NK-92 (cell line): Measurements from ENCODE around the gene PRDM15.

Experiments used
- DNase-seq: peaks from one replicate; lab custom pipeline; 2025; ENCODE audit not compliant: unreplicated experiment; lab: John Stamatoyannopoulos, UW

The PRDM15 gene

DNA sequence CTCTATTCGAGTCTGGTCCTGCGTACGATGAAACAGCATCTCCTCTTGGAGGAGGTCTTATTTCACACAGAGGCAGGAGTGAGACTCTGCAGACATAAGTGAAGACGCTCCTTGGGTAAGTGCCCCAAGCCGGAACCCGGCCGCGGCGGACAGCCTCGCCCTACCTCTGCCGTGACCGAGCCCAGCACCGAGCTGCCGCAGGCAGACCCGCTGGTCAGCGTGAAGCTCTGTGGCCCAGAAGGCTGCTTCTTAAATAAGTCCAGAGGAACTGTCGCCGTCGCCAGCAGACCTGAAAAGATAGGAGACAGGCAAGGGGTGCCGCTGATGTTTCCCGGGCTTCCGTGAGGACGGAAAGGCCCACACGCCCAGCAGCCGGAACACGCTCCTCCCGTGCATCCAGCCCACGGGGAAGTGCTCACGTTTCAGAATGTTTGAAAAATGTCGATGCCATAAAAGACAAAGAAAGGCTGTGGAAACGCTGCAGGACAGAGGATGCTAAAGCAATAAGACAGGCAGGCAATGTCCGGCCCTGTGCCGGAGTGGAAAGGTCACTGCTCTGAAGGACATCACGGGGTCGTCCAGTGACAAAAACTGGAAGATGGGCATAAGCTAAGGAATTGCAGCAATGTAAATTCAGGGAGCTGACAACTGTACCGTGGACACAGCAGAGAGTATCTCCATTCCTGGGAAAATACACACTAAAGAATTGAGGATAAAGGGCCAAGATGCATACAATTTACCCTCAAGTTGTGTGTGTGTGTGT lies 28.5 kb upstream of the PRDM15 start:
- no peak for DNase-seq

DNA sequence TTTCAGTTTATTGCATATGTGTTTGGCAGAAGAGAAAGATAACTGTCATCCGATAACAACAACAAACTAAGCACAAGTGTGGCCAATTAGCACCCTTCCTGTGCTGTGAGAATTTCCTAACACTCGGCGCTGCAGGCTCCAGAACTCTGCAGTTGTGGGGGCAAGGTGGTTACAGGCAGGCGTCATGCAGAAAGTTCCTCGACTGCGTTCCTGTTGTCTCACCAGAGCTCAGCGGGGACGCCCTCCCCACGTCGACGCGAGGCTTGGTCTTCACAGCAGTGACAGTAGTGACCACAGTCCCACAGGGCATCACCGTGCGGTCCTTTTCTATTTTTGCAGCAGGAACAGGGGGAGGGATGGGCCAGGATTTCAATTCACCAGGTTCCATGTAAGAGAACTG lies 27.6 kb upstream of the PRDM15 start:
- no peak for DNase-seq

DNA sequence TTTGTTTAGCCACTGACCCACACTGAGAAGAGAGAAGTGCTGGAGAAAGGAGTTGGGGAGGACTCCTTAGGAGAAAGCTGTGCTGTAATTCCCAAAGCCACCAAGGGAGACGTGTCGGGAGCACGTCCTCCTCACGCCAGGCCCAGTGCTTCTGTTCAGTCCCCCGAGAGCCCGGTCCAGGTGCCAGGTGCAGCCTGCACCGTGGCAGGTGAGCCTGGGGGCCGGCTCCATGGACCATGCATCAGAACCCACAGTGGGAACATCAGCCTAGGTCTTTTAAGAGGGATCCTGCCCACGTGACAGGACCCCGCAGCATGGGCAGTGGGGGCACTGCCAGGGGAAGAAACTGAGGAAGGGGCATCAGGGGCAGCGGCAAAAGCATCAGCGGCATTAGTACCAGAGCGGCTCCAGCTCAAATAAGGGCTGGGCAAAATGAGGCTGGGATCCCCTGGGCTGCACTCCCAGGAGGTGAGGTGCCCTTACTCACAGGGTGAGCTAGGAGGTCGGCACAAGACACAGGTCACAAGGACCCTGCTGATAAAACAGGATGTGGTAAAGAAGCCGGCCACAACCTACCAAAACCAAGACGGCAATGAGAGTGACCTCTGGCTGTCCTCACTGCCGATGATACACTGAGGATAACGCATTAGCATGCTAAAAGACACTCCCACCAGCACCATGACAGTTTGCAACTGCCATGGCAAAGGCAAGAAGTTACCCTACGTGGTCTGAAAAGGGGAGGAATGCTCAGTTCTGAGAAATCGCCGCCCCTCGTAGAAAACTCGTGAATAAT lies 24.6 kb upstream of the PRDM15 start:
- DNase-seq: no peak

DNA sequence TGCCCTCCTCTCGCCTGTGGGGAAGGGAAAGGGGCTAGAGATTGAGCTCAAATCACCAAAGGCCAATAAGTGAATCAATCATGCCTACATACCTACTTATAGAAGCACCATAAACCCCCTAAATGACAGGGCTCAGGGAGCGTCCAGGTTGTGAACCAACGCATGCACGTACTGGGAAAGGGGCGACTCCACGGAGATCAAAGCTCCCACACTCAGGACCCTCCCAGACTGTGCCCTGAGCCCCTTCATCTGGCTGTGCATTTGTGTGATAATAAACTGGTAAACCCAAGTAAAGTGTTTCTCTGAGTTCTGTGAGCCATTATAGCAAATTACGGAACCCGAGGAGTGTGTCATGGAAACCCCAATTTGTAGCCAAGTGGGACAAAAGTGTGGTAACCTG lies 23.8 kb upstream of the PRDM15 start:
- no peak for DNase-seq

DNA sequence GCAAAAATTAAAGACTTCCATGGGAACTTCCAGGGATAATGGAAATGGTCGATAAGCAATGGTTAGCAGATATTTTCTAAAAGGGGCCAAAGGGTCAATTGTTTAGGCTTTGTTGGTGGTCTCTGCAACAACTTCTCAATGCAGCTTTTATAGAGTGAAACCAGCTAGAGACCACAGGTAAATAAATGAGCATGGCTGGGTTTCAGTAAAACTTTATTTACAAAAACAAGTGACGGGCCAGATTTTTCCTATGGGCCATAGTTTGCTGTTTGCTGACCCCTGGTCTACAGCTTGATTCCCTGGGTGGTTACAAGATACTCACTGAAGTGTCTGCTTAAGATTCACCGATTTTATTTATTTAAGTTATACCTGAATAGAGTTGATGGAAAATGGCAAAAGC lies 22.6 kb upstream of the PRDM15 start:
- no peak for DNase-seq

DNA sequence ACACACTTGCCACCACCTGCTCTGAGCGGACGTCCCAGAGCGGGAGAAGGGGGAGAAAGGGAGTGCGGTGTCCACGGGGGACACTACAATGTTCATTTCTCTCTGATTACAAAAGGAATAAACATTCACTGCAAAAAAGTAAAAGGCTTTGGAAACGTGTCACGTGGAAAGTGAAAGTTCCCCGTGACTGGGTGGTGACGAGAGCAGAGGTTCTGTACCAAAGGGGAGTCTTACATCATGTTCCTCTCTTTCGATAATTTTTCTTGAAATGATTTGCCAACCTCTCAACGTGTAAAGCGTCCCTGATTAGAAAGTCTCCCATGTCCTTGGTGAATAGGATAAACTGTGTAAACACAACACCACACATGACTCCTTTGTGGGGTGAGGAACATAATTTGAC lies 22.0 kb upstream of the PRDM15 start:
- DNase-seq: no peak

DNA sequence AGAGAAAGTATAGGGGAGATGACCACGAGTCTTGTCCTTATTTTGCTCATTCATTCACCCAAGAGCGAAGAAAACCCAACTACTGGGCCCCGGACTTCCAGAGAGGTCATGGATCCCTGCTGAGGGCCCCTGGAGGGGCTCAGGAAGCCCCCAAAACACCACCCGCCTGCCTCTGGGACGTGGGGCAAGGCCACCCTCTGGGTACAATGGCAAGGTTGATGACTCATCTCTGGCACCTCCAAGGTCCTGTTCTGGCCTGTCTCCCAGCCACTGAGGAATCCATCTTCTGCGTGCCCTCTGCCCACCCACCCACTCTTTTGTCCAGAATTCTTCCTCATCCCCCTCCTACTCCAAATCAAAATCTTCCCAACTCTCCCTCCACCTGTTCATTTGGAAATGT lies 21.3 kb upstream of the PRDM15 start:
- no peak for DNase-seq

DNA sequence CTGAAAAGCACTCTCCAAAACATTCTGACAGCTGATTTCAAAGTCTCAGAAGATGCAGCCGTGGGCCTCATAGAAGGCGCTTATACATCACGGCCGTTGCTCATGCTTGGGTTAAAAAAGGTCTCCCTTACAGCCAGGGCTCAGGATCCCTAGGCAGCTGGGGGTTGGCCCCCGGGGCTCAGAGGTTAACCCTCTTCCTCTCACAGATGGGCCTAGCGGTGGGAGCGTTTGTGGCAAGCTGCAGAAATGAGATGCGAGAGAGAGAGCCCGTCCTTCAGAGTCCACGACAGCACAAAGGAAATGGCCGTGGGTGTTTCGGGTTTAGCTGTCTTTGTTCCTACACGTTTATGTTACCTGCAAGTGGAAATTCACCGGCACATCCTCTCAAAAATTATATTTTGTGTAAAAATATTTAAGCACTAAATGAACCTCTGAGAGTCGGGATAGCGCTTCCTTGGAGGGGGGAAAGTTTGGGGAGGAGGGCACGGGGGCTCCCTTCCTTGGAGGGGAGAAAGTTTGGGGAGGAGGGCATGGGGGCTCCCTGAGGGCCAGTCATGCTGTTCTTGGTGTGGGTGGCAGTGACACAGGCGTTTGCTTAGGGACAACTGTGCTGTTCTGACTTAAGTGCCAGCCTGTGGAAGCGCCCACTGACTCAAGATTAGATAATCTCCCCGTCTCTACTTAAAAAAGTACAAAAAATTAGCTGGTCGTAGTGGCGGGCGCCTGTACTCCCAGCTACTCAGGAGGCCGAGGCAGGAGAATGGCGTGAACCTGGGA lies 20.5 kb upstream of the PRDM15 start:
- DNase-seq: no peak

DNA sequence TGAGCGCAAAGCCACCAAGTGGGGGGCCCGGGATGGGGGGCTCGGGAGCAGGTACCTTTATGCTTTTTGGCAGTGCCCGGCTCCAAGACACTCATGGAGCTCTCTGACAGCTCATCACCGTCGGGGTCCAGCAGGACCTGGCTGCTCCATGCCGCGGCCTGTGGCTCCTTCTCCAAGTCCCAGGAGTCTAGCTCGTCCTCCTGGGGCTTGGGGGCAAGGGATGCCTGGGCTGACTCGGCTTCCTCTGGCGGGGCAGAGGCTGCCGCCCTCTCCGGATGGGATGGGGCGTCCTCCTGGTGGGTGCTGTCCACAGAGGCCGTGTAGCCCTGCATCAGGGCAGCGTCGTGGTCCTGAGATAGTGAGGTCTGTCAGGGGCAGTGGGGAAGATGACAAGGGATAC lies 19.9 kb upstream of the PRDM15 start:
- no peak for DNase-seq

DNA sequence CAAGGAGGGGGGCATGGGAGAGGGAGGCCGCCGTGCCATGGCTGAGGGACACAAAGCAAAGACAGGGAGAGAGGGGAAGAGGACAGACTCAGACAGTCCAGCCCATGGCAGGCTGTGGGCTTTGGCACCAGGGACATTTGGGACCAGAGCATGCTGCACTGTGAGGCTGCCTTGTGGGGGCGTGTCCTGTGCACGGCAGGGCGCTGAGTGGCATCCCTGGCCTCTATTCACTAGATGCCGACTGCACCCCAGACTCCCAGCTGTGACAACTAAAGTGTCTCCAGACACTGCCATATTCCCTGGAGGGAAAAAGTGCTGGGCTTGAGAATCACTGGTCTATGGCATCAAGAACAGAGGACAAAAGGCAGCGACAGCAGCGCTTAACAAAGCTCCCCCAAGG lies 18.6 kb upstream of the PRDM15 start:
- DNase-seq: no peak

DNA sequence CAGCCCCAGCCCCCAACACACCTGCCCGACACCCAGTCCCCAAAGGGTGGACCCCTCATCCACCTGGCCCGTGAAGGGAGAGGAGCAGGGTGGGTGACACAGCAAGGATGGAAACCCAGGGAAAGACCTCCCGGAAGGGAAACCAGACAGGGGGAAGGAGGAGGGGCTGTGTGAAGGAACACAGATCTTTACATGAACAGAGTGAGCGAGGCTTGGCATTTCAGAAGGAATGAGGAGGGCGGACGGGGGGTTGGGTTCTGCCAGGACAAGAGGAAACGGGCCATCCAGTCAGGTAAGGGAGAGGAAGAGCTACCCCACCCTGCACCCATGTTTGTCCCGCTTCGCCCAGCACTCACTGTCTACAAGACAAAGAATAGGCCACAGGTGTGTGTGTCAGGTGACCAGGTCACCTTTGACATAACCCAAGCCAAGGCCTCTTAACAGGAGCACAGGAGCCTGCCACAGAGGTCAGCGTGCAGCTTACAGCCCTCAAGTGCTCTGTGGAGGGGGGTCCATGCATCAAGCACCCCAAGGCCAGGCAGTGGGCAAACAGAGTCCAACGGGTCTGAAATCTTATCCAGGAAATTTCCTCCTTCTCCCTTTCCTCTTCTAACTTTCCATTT lies 18.0 kb upstream of the PRDM15 start:
- no peak for DNase-seq

DNA sequence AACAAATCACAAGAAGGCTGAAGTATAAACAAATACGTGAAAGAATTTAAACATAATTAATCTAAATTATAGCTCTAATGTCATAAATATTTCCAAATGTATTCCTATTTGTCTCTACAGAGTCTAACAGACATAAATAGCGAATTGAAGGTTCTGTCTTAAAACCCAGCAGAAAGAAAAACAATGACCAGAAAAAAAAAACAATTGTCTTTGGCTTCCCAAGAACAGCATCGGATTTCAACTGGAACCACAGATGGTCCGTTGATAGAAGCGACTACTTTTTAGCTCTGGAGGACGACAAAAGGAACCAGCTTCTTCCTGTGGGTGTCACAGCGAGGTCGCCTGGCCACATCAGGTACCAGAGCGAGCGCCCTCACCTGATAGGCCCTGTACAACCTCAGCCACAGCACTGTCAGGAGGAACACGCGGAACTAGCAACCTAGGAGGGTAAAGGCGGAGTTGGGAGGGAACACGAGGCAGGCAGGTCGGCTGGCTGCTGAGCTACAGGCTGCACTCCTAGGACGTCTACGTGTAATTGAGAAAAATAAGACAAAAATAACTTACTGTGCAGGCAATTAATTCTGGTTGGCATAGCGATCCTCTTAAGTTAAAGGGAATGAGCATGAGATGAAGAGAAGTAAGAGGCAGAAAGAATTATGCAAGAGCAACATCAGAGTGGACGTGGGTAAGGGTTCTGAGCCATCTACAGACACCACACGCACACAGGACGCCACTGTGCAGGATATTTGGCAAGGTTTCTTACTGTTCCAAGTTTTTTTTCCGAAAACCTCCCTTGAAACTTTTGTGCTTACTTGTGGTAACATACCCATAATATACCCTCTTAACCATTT lies 16.7 kb upstream of the PRDM15 start:
- DNase-seq: no peak

DNA sequence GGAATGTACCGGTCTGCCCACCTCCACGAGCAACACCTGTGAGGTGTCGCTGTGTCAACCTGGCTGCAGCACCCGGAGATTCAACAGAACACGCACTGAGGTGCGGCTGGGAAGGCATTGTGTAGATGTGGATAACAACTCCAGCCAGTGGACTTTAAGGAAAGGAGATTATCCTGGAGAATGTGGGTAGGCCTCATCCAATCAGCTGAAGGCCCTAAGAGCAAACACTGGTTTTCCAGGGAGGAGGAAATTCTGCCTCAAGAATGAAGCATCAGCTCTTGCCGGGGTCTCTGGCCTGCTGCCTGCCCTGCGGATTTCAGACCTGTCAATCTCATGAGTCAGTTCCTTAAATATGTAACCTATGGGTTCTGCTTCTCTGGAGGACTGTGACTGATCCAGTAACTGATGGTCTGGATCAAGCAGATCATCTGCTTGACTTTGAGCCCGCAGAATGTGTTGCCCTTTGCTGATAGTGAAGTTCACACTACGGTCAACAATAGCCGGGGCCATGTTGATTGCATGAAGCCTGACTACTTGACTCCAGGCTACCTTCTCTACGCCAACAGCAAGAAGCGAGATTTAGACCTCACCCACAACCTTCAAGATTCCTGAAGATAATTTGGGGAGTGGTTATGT lies 15.9 kb upstream of the PRDM15 start:
- no peak for DNase-seq

DNA sequence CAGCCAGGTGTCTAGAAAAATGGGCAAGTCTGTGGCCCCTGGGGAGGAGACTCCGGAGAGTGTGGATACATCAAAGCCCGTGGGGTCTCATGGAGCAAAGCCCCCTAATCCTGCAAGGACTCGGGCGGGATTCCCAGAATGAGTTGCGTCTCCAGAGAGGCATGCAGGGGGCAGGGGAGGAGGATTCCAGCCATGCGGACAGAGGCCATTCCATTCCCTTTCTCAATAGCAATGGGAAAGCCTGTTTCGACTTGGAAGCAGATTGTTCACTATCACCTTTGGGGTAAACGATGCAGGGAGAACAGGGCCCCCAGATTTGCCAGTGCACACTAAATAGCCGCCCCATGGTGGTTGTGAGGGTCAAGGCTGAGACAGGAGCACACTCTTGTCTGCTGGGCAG lies 15.4 kb upstream of the PRDM15 start:
- no peak for DNase-seq

DNA sequence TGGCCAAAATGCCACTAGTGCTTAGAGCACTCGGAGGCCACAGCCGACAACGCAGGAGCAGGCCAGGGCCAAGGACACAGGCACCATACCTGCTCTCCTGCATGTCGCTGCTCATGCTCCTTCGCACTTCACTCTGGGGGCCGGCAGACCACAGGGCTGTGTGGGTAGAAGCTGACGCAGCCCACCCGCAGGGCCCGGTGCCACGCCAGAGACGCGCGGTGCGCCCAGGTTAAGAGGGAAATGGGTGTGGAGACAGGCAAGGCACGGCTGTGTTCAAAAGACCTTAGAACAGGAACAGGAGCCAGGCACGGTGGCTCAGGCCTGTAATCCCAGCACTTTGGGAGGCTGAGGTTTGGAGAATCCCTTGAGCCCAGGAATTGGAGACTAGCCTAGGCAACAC lies 13.6 kb upstream of the PRDM15 start:
- no peak for DNase-seq

DNA sequence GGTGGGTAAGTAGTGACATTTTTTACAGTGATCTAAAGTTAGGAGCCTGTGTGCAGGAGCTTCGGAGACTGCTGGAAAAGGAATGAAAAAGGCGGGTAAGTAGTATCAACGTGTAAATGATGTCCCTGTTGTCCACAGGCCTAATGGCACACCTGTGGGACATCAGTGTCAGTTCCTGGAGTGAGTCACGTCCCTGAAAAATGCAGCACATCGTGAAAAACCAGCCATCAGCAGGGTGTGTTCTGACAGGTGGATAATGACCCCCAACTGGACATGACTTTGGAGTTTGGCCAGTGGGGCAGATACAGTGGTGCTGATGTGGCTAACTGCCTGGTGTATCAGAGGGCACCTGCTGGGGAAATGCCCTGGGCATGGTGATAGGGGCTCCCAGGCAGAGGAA lies 12.0 kb upstream of the PRDM15 start:
- DNase-seq: no peak

DNA sequence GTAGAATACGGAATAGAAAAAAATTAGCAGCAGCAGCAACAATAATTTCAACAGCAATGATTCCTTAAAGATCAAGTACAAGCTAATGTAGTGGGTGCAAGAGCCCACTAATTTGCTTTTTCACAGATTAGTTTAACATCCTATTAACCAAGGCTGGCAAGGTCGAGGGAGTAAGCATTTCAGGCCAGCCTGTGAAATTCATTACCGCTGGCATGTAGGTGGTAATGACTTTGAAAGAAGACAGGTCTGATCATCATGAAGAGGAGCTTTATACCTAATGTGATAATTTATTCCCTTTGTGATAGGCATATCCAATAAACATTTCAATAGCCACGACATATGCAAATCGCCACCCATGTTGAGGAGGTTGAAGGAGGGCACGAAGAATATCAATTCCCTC lies 11.2 kb upstream of the PRDM15 start:
- DNase-seq: no peak

DNA sequence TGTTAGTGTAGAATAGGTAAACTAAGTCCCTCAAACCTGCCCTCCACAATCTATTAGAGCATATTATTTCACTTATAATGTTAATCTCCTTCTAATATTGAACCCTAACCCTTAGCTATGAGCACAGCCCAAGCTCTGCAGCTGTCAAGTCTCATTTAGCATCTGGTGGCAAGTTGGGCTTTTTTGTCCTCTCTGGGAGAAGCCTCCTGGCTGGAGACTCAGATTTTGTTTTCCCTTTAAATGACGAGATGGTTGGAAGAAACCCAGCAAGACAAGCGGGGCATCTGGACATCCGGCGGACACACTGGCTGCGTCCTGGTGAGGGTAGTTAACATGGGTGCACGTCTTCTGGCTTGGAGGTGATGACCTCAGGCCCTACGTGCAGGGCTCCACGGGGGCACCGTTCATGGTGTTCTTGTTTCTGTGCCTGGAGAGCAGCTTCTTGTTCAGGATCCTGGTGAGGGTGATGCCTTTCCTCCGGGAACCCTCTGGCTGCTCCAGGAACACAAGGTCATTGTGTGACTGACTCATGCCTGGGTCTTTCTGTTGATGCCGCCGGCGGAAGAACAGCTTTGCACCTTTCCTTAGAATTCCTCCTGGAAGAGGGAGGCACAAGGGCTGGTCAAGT lies 9.7 kb upstream of the PRDM15 start:
- DNase-seq: no peak

DNA sequence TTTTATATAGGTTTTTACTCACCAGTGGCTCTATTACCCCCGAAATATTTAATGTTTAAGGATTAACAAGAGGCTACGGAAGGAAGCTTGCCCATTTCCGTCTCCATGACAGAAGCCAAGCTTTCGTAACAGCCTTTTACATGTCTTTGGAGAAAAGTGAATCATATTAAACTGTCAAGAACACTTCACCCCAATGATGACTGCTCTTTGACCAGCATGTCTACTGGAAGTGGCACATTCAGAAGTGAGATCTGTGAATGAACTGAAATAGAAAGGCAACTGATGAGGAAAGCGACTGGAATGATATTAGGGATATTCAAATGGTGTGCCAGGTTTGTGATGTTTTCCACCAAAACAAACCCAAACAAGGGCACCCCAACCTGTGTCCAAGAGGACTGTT lies 8.5 kb upstream of the PRDM15 start:
- DNase-seq: no peak

DNA sequence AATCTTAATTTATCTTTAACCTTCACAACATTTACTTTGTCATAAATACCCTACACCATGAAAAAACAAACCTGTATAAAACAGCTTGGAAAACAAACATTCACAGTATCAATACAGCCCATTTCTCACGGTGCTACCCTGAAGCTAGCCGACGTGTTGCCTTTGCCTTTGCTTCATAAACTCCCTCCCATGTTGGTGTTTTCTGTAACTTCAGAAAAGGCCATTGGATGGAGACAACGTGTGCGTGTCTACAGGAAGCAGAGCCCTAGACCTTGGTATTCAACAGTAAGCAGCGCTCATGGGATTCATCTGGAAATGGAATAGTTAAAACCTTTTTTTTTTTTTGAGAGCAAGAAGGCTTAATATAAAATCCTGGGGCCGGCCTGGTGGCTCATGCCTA lies 7.2 kb upstream of the PRDM15 start:
- no peak for DNase-seq
